ENCODE data around the gene ERC2.

Gene ERC2

GRCh38 chr3:55467099-55467498, 1001.2 kb downstream of the ERC2 start:
- H2AFZ ChIP-seq (ENCODE audit: low read depth, low read length, severe bottlenecking): no peak overlapping the region
- H3K4me3 ChIP-seq (ENCODE audit: insufficient read depth, low read length, poor library complexity, severe bottlenecking): no peak overlapping the region
- H3K79me2 ChIP-seq (ENCODE audit: insufficient read depth, low read length): no peaks in the 10 kb centered on the region
- no peaks in the 10 kb centered on the region for H3K9me2 ChIP-seq (replicated peaks; ENCODE audit: insufficient read depth, low read length)
- H3K4me2 ChIP-seq (ENCODE audit: low read depth, low read length, poor library complexity, severe bottlenecking): no peak overlapping the region
- H3K27ac ChIP-seq (ENCODE audit: low read depth, low read length): no peak overlapping the region
- H3K27me3 ChIP-seq (ENCODE audit: low read length): no peaks in the 10 kb centered on the region
- no peak overlapping the region for H3K9ac ChIP-seq (ENCODE audit: low read length)
- no peaks in the 10 kb centered on the region for H3F3A ChIP-seq (ENCODE audit: insufficient read depth)
- TF ChIP-seq CTCF (IDR thresholded peaks at IDR 0.05; ENCODE audit: insufficient read depth, low read length, poor library complexity, severe bottlenecking): no peak
- TF ChIP-seq EZH2phosphoT487 (conservative IDR thresholded peaks at IDR 0.05; ENCODE audit: low read length): no peak
- H4K20me1 ChIP-seq (ENCODE audit: low read depth, low read length): no peaks in the 10 kb centered on the region
- no peaks in the 10 kb centered on the region for H3K9me3 ChIP-seq (ENCODE audit: insufficient read depth, low read length)
- no peaks in the 10 kb centered on the region for H3K36me3 ChIP-seq (ENCODE audit: low read length)

GRCh38 chr3:55466526-55466925, 1001.7 kb downstream of the ERC2 start:
- no peaks in the 10 kb centered on the region for H3K79me2 ChIP-seq (ENCODE audit: insufficient read depth, low read length)
- no peak overlapping the region for H3K4me2 ChIP-seq (ENCODE audit: low read depth, low read length, poor library complexity, severe bottlenecking)
- no peaks in the 10 kb centered on the region for H3K9me3 ChIP-seq (ENCODE audit: insufficient read depth, low read length)
- no peaks in the 10 kb centered on the region for H3K9me2 ChIP-seq (replicated peaks; ENCODE audit: insufficient read depth, low read length)
- no peaks in the 10 kb centered on the region for H4K20me1 ChIP-seq (ENCODE audit: low read depth, low read length)
- no peak overlapping the region for H2AFZ ChIP-seq (ENCODE audit: low read depth, low read length, severe bottlenecking)
- no peak overlapping the region for H3K9ac ChIP-seq (ENCODE audit: low read length)
- H3K36me3 ChIP-seq (ENCODE audit: low read length): no peaks in the 10 kb centered on the region
- H3F3A ChIP-seq (ENCODE audit: insufficient read depth): no peaks in the 10 kb centered on the region
- TF ChIP-seq CTCF (IDR thresholded peaks at IDR 0.05; ENCODE audit: insufficient read depth, low read length, poor library complexity, severe bottlenecking) (no peak), EZH2phosphoT487 (conservative IDR thresholded peaks at IDR 0.05; ENCODE audit: low read length) (no peak)
- no peak overlapping the region for H3K4me3 ChIP-seq (ENCODE audit: insufficient read depth, low read length, poor library complexity, severe bottlenecking)
- H3K27ac ChIP-seq (ENCODE audit: low read depth, low read length): no peak overlapping the region
- no peaks in the 10 kb centered on the region for H3K27me3 ChIP-seq (ENCODE audit: low read length)

GRCh38 chr3:55461896-55462295, 1006.4 kb downstream of the ERC2 start:
- Histone ChIP-seq H3K9me2 (replicated peaks; ENCODE audit: insufficient read depth, low read length) (no peaks in the 10 kb centered on the region), H3F3A (ENCODE audit: insufficient read depth) (no peaks in the 10 kb centered on the region), H3K9me3 (ENCODE audit: insufficient read depth, low read length) (no peaks in the 10 kb centered on the region), H3K27ac (ENCODE audit: low read depth, low read length) (no peak overlapping the region), H2AFZ (ENCODE audit: low read depth, low read length, severe bottlenecking) (no peak overlapping the region), H3K79me2 (ENCODE audit: insufficient read depth, low read length) (no peaks in the 10 kb centered on the region), H3K36me3 (ENCODE audit: low read length) (no peaks in the 10 kb centered on the region), H3K4me2 (ENCODE audit: low read depth, low read length, poor library complexity, severe bottlenecking) (no peak overlapping the region), H3K9ac (ENCODE audit: low read length) (no peak overlapping the region), H3K4me3 (ENCODE audit: insufficient read depth, low read length, poor library complexity, severe bottlenecking) (no peak overlapping the region), H4K20me1 (ENCODE audit: low read depth, low read length) (no peaks in the 10 kb centered on the region), H3K27me3 (ENCODE audit: low read length) (no peaks in the 10 kb centered on the region)
- TF ChIP-seq CTCF (IDR thresholded peaks at IDR 0.05; ENCODE audit: insufficient read depth, low read length, poor library complexity, severe bottlenecking): no peak
- TF ChIP-seq EZH2phosphoT487 (conservative IDR thresholded peaks at IDR 0.05; ENCODE audit: low read length): no peak

Data from SU-DHL-6 (cell line).